HG03135 (cell line): ENCODE results near the gene ARHGAP23.
"Not testable (repeated sequence)": the region's sequence is repeated elsewhere in the genome, so short reads cannot be mapped to it uniquely, and the experiment has no call there.

Experiments used
- ATAC-seq: cut with Tn5 transposase; IDR thresholded peaks from one replicate; pipeline ENCODE4 v1.9.1; 2021; ENCODE audit warnings: mild to moderate bottlenecking, moderate library complexity; ENCODE audit not compliant: unreplicated experiment

Gene ARHGAP23

GRCh38 chr17:38421871-38422827 lies 6.1 kb upstream of the ARHGAP23 start:
- no peak for ATAC-seq

GRCh38 chr17:38424297-38424972 lies 3.8 kb upstream of the ARHGAP23 start:
- ATAC-seq = no peak

- ATAC-seq = no peak
These were observed 3.2 kb upstream of the ARHGAP23 start for GRCh38 chr17:38425031-38425430.

GRCh38 chr17:38425744-38426143 lies 2.5 kb upstream of the ARHGAP23 start:
- no peak for ATAC-seq

- no peak for ATAC-seq
These were observed 1.8 kb upstream of the ARHGAP23 start for GRCh38 chr17:38426441-38426840.

- ATAC-seq = no peak
These were observed 909 bp upstream of the ARHGAP23 start for GRCh38 chr17:38427160-38427949.

- ATAC-seq = no peak
These were observed 543 bp downstream of the ARHGAP23 start for GRCh38 chr17:38428643-38429371.

- ATAC-seq = no peak
These were observed 1.3 kb downstream of the ARHGAP23 start for GRCh38 chr17:38429476-38430100.

- no peak for ATAC-seq
These were observed 2.1 kb downstream of the ARHGAP23 start for GRCh38 chr17:38430316-38430715.

- ATAC-seq = no peak
These were observed 2.6 kb downstream of the ARHGAP23 start for GRCh38 chr17:38430822-38431221.

GRCh38 chr17:38431346-38432145 lies 3.3 kb downstream of the ARHGAP23 start:
- ATAC-seq = no peak

GRCh38 chr17:38434178-38434665 lies 6.0 kb downstream of the ARHGAP23 start:
- no peak for ATAC-seq

- no peak for ATAC-seq
These were observed 7.5 kb downstream of the ARHGAP23 start for GRCh38 chr17:38435795-38436194.

- no peak for ATAC-seq
These were observed 8.1 kb downstream of the ARHGAP23 start for GRCh38 chr17:38436386-38436785.

- ATAC-seq = not testable (repeated sequence)
These were observed 9.0 kb downstream of the ARHGAP23 start for GRCh38 chr17:38437313-38437712.

- no peak for ATAC-seq
These were observed 11.2 kb downstream of the ARHGAP23 start for GRCh38 chr17:38439436-38439835.

- ATAC-seq = no peak
These were observed 12.5 kb downstream of the ARHGAP23 start for GRCh38 chr17:38440614-38441397.

GRCh38 chr17:38441429-38442061 lies 13.3 kb downstream of the ARHGAP23 start:
- no peak for ATAC-seq
